ENCODE data around the gene FGD5.

- no peak for TF ChIP-seq GATA2 (IDR thresholded peaks at IDR 0.05; ENCODE audit: low read depth, low read length)
- TF ChIP-seq GATA3 (IDR thresholded peaks at IDR 0.05; ENCODE audit: low read depth, low read length) = no peak
These were observed 24.6 kb downstream of the FGD5 start for GRCh38 chr3:14843321-14843720.
